ENCODE measurements around the gene TMA16.

Gene TMA16

DNA sequence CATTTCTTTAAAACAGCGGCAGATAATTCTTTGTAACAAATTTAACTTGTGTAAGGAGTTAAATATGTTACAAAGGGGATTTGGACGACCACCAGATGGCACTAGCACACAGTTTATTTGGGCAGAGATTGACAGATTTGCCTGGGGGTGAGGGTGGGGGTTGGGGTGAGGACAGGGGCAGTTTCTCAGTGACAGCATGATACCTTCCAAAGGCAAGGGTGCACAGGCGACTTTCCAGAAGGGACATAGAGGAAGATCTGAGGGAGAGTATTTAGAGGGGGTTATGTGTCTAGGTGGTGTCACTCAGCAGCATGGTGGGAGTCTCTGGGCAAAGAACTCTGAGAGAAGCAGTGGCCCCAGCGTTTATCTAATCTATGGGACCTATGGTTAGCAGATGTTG, 9.6 kb upstream of the TMA16 start:
- TF ChIP-seq, protein P1, sequence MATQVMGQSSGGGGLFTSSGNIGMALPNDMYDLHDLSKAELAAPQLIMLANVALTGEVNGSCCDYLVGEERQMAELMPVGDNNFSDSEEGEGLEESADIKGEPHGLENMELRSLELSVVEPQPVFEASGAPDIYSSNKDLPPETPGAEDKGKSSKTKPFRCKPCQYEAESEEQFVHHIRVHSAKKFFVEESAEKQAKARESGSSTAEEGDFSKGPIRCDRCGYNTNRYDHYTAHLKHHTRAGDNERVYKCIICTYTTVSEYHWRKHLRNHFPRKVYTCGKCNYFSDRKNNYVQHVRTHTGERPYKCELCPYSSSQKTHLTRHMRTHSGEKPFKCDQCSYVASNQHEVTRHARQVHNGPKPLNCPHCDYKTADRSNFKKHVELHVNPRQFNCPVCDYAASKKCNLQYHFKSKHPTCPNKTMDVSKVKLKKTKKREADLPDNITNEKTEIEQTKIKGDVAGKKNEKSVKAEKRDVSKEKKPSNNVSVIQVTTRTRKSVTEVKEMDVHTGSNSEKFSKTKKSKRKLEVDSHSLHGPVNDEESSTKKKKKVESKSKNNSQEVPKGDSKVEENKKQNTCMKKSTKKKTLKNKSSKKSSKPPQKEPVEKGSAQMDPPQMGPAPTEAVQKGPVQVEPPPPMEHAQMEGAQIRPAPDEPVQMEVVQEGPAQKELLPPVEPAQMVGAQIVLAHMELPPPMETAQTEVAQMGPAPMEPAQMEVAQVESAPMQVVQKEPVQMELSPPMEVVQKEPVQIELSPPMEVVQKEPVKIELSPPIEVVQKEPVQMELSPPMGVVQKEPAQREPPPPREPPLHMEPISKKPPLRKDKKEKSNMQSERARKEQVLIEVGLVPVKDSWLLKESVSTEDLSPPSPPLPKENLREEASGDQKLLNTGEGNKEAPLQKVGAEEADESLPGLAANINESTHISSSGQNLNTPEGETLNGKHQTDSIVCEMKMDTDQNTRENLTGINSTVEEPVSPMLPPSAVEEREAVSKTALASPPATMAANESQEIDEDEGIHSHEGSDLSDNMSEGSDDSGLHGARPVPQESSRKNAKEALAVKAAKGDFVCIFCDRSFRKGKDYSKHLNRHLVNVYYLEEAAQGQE (IDR thresholded peaks at IDR 0.05; ENCODE audit: insufficient read depth in 1 of 2, low read depth in 2 of 2, low read length in 2 of 2), result no peak
- no peak for TF ChIP-seq POLR2AphosphoS5 (IDR thresholded peaks at IDR 0.05; ENCODE audit: low read depth, low read length)

DNA sequence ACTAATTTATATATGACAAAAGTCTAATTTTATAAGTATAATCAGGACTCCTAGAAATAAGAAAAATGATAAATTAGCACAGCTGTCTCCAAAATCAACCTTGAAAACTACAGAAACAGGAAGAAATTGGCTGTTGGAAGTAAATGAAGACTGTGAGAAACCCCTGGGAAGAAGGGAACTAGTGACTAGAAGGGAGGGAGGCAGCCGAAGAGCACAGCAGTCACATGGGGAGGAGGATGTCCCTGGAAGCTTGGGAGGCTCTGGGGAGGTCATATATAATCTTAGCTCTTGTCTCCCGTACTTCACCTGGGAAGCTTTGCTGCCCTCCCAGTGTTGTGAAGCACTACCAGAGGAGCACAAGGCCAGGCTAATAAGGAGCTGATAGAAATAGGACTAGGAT, 8.9 kb upstream of the TMA16 start:
- TF ChIP-seq POLR2AphosphoS5 (IDR thresholded peaks at IDR 0.05; ENCODE audit: low read depth, low read length), result no peak
- no peak for TF ChIP-seq FOXP2 (optimal IDR thresholded peaks at IDR 0.05; ENCODE audit: borderline replicate concordance, extremely low read depth, extremely low read length, insufficient read depth)
- TF ChIP-seq, protein P1 (IDR thresholded peaks at IDR 0.05; ENCODE audit: insufficient read depth in 1 of 2, low read depth in 2 of 2, low read length in 2 of 2), result no peak
- no peak for TF ChIP-seq SIN3A (IDR thresholded peaks at IDR 0.05; ENCODE audit: borderline replicate concordance, insufficient read depth, low read length)
- no peak for TF ChIP-seq TAF1 (IDR thresholded peaks at IDR 0.05; ENCODE audit: borderline replicate concordance, insufficient read depth, low read length)

DNA sequence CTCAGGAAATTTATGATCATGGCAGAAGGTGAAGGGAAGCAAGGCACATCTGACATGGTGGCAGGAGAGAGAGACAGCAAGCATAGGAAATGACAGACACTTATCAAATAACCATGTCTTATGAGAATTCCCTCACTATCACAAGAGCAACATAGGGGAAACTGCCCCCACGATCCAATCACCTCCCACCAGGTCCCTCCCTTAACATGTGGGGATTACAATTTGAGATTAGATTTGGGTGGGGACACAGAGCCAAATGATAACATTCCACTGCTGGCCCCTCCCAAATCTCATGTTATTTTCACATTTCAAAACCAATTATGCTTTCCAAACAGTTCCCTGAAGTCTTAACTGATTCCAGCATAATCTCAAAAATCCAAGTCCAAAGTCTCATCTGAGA, 8.2 kb upstream of the TMA16 start:
- TF ChIP-seq FOXP2 (optimal IDR thresholded peaks at IDR 0.05; ENCODE audit: borderline replicate concordance, extremely low read depth, extremely low read length, insufficient read depth), result no peak
- TF ChIP-seq SIN3A (IDR thresholded peaks at IDR 0.05; ENCODE audit: borderline replicate concordance, insufficient read depth, low read length), result no peak
- TF ChIP-seq TAF1 (IDR thresholded peaks at IDR 0.05; ENCODE audit: borderline replicate concordance, insufficient read depth, low read length), result no peak
- TF ChIP-seq POLR2AphosphoS5 (IDR thresholded peaks at IDR 0.05; ENCODE audit: low read depth, low read length), result no peak
- TF ChIP-seq, protein P1 (IDR thresholded peaks at IDR 0.05; ENCODE audit: insufficient read depth in 1 of 2, low read depth in 2 of 2, low read length in 2 of 2), result no peak

DNA sequence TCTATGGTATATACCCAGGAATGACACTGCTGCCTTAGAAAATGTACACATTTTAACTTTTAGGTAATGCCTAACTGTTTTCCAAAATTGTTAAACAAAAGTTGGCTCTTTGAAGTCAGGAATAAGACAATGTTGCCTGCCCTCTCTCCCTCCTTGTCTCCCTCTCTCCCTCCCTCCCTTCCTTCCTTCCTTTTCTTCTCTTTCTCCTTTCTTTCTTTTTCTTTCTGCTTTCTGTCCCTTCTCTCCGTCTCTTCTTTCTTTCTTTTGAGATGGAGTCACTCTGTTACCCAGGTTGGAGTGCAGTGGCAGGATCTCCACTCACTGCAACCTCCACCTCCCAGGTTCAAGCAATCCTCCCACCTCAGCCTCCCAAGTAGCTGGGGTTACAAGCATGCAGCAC, 4.6 kb upstream of the TMA16 start:
- no peak for TF ChIP-seq TAF1 (IDR thresholded peaks at IDR 0.05; ENCODE audit: borderline replicate concordance, insufficient read depth, low read length)
- TF ChIP-seq, protein P1 (IDR thresholded peaks at IDR 0.05; ENCODE audit: insufficient read depth in 1 of 2, low read depth in 2 of 2, low read length in 2 of 2), result no peak
- no peak for TF ChIP-seq POLR2AphosphoS5 (IDR thresholded peaks at IDR 0.05; ENCODE audit: low read depth, low read length)
- TF ChIP-seq FOXP2 (optimal IDR thresholded peaks at IDR 0.05; ENCODE audit: borderline replicate concordance, extremely low read depth, extremely low read length, insufficient read depth), result no peak
- TF ChIP-seq SIN3A (IDR thresholded peaks at IDR 0.05; ENCODE audit: borderline replicate concordance, insufficient read depth, low read length), result no peak

DNA sequence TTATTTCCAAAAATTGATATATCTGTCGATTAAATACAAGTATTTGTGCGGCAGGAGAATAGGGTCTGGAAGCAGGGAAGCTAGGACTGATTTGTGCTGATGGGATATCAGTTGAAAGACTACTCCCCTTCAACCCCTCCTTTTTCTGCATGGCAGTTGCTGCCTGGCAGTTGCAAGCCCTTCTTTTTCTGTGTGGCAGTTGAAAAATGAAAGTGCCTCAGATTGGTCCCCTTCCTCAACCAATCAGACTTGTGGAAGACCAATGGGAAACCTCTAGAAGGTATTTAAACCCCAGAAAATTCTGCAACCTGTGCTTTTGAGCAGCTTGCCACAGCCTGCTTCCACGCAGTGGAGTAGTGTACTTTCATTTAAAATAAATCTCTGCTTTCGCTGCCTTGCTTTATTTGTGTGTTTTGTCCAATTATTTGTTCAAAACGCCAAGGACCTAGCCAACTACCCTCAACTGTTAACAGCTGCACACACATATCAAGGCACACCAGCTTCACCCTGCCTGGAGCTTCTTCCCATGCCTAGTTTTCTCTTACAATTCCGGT, 1.5 kb upstream of the TMA16 start:
- TF ChIP-seq, protein P1 (IDR thresholded peaks at IDR 0.05; ENCODE audit: insufficient read depth in 1 of 2, low read depth in 2 of 2, low read length in 2 of 2), result no peak
- TF ChIP-seq TAF1 (IDR thresholded peaks at IDR 0.05; ENCODE audit: borderline replicate concordance, insufficient read depth, low read length), result no peak
- no peak for TF ChIP-seq SIN3A (IDR thresholded peaks at IDR 0.05; ENCODE audit: borderline replicate concordance, insufficient read depth, low read length)
- TF ChIP-seq FOXP2 (optimal IDR thresholded peaks at IDR 0.05; ENCODE audit: borderline replicate concordance, extremely low read depth, extremely low read length, insufficient read depth), result no peak
- no peak for TF ChIP-seq POLR2AphosphoS5 (IDR thresholded peaks at IDR 0.05; ENCODE audit: low read depth, low read length)
